H4 (cell line): ENCODE measurements around the gene DCN. TPM values are rescaled to one million over a fixed set of nuclear protein-coding genes. Genes with fewer than 3 reads are reported as not detected.

Experiments
- DNase-seq: peaks from one replicate; pipeline ENCODE4 v3.0.0-alpha.2; 2015; ENCODE audit warnings: low spot score
- total RNA-seq: library from RNA; depleted of rRNA; stranded (reverse); fragments of >200 nt; shearing (Covaris generic); gene quantifications from 2 replicates; pipeline ENCODE4 v1.2.3, GENCODE V29; 2014

The DCN gene
- total RNA-seq, 1 experiment from 2014 or later, result 14.6 TPM

GRCh38 chr12:91186156-91186555 is 3.5 kb upstream of the DCN start:
- no peak for DNase-seq

DNA sequence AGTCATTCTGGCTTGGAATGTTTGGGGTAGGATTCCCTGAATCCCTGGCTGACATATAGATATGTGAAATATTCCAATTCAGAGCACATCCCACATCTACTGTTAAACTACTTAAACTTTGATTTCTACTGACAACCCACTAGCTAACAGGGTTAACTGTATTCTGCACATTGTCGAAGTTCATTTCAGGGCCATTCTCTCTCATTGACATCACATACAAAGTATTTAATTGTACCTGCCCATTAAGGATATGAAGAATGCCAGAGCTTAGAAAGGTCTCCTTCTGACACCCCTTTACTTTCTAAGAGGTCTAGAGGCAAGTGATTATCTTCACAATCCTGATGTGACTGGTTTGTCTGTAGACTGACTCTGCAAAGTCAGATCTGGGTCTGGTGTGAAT is 2.8 kb upstream of the DCN start:
- no peak for DNase-seq

DNA sequence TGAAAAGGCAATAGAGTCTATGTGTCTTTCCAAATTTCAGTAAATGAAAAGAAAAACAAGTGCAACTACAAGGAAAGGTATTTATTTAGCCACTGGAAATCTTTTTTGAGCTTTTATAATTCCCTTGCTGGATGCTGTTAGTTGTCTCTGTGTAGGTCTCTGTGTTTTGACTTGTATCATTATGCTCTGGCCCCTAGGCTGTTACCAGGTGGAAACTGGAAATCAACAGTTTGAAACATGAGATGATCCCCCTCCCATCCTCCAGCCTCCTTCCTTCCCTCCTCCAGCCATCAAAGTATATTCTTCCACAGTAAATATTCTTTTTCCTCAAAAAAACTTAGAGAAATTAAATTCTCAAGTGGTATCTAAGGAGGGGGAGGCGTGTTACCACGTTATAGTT is 934 bp upstream of the DCN start:
- DNase-seq, result no peak

DNA sequence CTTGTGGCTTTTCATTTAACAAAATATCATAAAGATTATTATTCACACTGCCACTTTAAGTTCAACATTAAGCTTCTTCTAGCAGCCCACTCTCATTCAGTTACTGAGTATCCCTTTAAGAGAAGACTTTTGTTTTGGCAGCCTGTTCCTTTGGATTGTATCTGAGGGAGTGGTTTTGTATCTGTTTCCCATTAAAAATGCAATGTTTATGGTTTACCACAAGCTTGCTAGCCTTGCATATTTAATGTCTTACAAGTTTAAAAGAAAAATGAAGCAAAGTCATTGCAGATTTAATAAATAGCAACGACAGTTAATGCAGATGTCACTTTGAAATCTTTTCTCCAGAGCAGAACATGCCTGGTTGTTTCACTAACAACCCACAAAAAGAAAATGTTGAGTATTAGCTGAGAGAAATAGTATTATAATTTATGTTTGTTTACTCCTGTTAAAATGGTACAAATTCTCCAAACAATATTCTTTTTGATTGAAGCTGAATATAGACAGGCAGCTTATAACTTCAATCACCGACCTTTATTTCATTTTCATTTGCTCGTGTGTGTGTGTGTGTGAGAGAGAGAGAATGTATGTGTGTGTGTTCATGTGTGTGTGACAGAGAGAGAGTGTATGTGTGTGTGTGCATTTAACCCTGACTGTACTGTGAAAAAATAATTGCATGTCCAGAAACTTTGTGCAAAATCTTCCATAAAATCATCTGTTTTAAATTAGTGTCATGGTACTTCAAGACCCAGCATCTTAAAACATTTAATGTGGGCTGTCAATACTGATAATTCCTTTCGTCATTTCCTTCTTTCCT is 1.8 kb downstream of the DCN start:
- peak; percentile 64 for DNase-seq

- DNase-seq, result no peak
Measured at GRCh38 chr12:91179966-91180561, 2.6 kb downstream of the DCN start.

DNA sequence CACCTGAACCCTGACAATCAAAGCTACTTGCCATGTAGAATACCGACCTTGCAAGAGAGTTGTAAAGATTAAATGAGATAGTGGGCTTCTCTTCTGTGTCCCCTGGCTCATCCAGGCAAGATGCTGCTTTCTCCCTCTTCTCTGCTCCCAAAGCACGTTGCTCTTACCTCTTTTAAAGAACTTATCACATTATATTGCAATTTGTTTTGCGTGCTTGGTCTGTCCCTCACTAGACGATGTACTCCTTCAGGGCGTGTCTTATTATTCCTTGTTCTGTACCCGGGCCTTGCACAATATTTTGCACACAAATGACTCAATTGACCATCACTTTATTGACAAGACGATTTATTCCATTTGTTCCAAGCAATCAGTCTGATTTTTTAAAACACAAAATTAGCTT is 3.3 kb downstream of the DCN start:
- DNase-seq, result no peak

- DNase-seq, result no peak
Measured at GRCh38 chr12:91178781-91179180, 3.8 kb downstream of the DCN start.

- peak; percentile 54 for DNase-seq
Measured at GRCh38 chr12:91178139-91178561, 4.5 kb downstream of the DCN start.

GRCh38 chr12:91177381-91177780 is 5.2 kb downstream of the DCN start:
- DNase-seq, result no peak

DNA sequence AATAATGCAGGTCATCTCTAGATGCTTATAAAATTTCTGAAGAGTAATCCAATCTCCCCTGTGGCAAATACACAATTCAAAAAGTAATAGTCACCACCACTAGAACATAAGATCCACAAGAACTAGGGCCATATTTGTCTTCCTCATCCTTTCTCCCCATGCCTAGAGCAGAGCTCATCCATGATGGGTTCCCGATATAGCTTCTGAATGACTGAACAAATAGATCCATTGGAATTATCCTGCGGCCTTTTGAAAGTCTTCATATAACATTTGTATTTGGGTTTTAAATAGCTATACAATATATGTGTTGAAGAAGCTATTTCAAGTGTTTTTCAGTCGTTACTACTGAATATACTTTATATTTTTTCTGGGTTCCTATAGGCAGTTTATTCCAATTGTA is 5.7 kb downstream of the DCN start:
- DNase-seq, result no peak

- no peak for DNase-seq
Measured at GRCh38 chr12:91176358-91176757, 6.3 kb downstream of the DCN start.

DNA sequence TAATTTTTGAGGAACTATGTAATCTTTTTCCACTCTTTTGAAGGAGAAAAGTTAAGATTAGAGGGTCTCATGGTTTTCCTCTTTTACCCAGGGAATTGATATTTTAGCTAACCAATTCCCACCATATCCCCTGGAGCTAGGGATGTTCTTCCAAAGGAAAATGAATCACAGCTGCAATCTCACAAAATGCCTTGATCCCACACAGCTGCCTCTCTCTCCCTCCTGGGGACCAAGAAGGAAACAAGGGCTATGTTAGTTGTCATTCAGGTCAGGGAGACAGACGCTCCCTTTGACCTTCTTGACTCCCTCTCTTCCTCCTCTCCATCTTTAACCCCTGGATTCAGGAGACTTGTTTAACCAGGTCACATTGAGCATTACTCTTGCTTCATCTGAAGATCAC is 9.5 kb downstream of the DCN start:
- no peak for DNase-seq

GRCh38 chr12:91172096-91172495 is 10.5 kb downstream of the DCN start:
- DNase-seq, result no peak

DNA sequence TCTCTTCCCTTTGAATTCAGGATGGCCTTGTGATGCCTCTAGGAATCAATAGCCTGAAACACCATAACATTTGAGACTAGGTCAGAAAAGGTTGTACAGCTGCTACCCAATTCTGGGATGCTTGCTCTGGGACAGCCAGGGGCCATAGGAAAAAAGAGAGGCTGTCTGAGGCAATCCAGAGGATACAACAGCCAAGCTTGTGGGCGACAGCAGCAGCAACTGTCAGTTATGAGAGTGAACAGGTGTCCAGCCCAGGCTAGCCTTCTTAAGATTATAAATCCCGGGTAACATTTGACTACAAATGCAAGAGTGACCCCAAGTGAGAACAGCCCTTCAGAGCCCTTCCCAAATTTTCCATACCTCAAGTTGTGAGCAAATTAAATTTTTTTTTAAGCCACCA is 11.1 kb downstream of the DCN start:
- no peak for DNase-seq

- DNase-seq, result no peak
Measured at GRCh38 chr12:91163116-91163515, 19.5 kb downstream of the DCN start.

DNA sequence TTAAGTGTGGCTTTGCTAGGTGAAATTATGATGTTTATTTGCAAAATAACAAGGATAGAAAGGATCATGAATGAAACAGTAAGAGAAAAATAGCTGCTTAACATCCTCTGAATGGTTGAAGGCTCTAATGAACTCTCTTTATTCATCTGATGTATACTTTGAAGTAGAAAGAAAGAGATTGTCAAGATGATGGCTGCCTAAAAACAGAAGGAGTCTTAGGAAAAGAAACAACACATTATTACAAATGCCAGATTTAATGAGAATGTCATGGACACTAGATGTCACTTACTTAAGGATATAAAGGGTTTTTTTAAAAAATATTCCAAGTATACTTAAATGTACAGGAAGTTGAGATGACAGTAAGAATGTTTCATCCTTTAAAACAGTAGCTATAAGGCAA is 21.6 kb downstream of the DCN start:
- DNase-seq, result no peak

- no peak for DNase-seq
Measured at GRCh38 chr12:91155990-91156389, 26.6 kb downstream of the DCN start.

GRCh38 chr12:91154131-91154530 is 28.5 kb downstream of the DCN start:
- DNase-seq, result no peak

GRCh38 chr12:91144053-91144452 is 38.6 kb downstream of the DCN start:
- DNase-seq, result no peak

DNA sequence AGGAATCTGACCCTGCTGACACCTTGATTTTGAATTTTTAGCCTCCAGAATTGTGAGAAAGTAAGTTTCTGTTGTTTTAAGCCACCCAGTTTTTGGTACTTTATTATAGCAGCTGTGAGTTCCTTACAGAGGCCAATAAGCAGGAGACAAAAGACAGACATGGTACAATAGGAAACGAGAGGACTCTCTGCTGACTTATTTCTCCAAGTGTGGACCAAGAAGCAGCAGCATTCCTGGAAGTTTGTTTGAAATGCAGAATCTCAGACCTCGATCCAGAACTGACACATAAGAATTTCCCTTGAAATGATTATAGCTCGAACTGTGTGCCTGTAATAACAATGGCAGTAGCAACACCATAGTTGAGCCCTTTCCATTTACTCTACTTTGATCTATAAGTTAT is 39.4 kb downstream of the DCN start:
- no peak for DNase-seq

GRCh38 chr12:91142221-91142631 is 40.4 kb downstream of the DCN start:
- no peak for DNase-seq

DNA sequence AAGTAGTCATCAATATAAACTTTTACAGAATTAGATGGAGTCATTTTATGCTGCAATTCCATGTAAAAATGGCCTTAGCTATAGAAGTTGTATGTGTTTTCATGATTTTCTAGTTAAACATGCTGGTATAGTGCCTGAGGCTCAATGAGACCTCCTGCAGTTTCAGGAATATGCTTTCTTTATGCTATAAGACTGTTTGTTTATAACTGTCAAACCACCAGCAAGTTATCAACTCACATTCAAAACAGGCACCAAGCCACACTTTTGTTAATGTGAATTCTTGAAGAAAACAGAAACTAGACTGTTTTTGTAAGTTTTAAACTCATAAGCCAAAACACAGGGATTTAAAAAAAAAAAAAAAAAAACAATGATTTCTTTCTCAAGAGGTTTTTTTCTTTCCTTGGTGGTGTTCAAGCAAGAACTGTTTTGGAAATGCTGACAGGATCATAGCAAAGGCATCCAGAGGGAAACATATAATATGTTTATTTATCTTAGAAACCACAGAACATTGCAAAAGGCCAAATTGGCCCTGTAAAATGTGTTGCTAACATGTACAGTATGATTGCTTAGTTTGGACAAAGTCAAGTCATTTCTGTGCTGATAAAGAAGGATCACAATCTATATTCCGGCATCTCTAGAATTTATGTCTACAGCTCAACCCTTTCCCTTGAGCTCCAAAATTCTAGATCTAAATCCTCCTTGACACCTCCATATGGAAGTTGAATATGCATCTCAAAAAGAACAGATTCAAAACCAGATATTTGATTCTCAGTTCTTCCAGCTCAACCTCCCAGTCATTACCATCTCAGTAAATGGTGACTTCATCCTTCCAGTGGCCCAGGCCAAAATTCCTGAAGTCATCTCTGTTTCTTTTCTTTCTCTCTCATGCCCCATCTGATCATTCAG is 42.3 kb downstream of the DCN start:
- peak; percentile 92 for DNase-seq

DNA sequence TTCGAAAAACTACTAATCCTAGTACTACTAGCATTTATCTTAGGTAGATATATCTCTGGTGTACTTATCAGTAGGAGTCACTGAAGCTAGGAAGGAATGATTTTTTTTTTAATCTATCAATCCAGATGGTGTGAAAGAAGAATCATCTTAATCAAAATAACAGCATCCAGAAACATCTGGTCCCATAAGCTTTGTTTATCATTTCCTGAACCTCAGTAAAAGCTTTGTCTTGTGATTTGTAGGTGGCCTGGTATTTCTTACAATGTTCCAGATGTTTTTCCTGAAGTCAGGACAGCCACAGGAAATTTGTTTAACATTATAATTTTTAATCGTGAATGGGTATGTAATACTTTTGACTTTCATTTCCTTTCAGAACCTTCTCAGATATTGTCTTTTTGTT is 43.3 kb downstream of the DCN start:
- no peak for DNase-seq
